Hematopoietic multipotent progenitor cell treated with erythropoietin and hydrocortisone succinate and interleukin-3 and kit ligand, for 8 days (in vitro differentiated cells): ENCODE measurements around the gene INPP5D.
A peak's percentile ranks its signal among the peaks of the same experiment; 100 is the strongest.
"Not testable (repeated sequence)": the region's sequence is repeated elsewhere in the genome, so short reads cannot be mapped to it uniquely, and the experiment has no call there.

Source experiments
- DNase-seq: peaks from one replicate; pipeline ENCODE4 v3.0.0-alpha.2; 2015

Gene INPP5D

GRCh38 chr2:233121856-233122255, 61.7 kb downstream of the INPP5D start:
- no peak for DNase-seq

GRCh38 chr2:233122541-233122940, 62.4 kb downstream of the INPP5D start:
- no peak for DNase-seq

GRCh38 chr2:233123576-233123975, 63.4 kb downstream of the INPP5D start:
- DNase-seq = not testable (repeated sequence)

GRCh38 chr2:233124421-233125080, 64.4 kb downstream of the INPP5D start:
- no peak for DNase-seq

GRCh38 chr2:233125455-233126065, 65.4 kb downstream of the INPP5D start:
- no peak for DNase-seq

- peak; percentile 27 for DNase-seq
Measured at GRCh38 chr2:233129351-233129978, 69.3 kb downstream of the INPP5D start.

- DNase-seq = no peak
Measured at GRCh38 chr2:233130024-233130423, 69.9 kb downstream of the INPP5D start.

GRCh38 chr2:233130481-233131020, 70.4 kb downstream of the INPP5D start:
- DNase-seq = no peak

- DNase-seq = no peak
Measured at GRCh38 chr2:233131936-233132720, 72.0 kb downstream of the INPP5D start.

GRCh38 chr2:233133239-233133638, 73.1 kb downstream of the INPP5D start:
- no peak for DNase-seq

- no peak for DNase-seq
Measured at GRCh38 chr2:233135421-233135820, 75.3 kb downstream of the INPP5D start.

GRCh38 chr2:233137040-233137439, 76.9 kb downstream of the INPP5D start:
- no peak for DNase-seq

GRCh38 chr2:233140077-233140585, 80.0 kb downstream of the INPP5D start:
- DNase-seq = no peak

GRCh38 chr2:233140978-233141377, 80.8 kb downstream of the INPP5D start:
- no peak for DNase-seq

- DNase-seq = peak; percentile 40
Measured at GRCh38 chr2:233141901-233142300, 81.8 kb downstream of the INPP5D start.

- no peak for DNase-seq
Measured at GRCh38 chr2:233142355-233142897, 82.3 kb downstream of the INPP5D start.

- no peak for DNase-seq
Measured at GRCh38 chr2:233143700-233144331, 83.7 kb downstream of the INPP5D start.

GRCh38 chr2:233145726-233146125, 85.6 kb downstream of the INPP5D start:
- DNase-seq = no peak

GRCh38 chr2:233146194-233146593, 86.1 kb downstream of the INPP5D start:
- no peak for DNase-seq

- no peak for DNase-seq
Measured at GRCh38 chr2:233147136-233147828, 87.1 kb downstream of the INPP5D start.

- DNase-seq = no peak
Measured at GRCh38 chr2:233147829-233148167, 87.7 kb downstream of the INPP5D start.

- DNase-seq = no peak
Measured at GRCh38 chr2:233148354-233148753, 88.2 kb downstream of the INPP5D start.
